ENCODE results near the gene TJP3. TPM values are rescaled to one million over a fixed set of nuclear protein-coding genes. Genes with fewer than 3 reads are reported as not detected.

TJP3 gene
- total RNA-seq, 1 donor = not detected

GRCh38 chr19:3771000-3771905, 63.1 kb downstream of the TJP3 start:
- no peak overlapping the region for H3K4me3 ChIP-seq (ENCODE audit: low read depth, low read length)
- no peak for DNase-seq (ENCODE audit: low read depth)
- no peak for TF ChIP-seq CTCF (IDR thresholded peaks at IDR 0.05; ENCODE audit: insufficient read depth, low read length)

- TF ChIP-seq CTCF (IDR thresholded peaks at IDR 0.05; ENCODE audit: insufficient read depth, low read length) = no peak
- no peak for DNase-seq (ENCODE audit: low read depth)
These were observed 63.8 kb downstream of the TJP3 start, which contains the start of gene RAX2 for GRCh38 chr19:3771906-3772455. RAX2 (minus strand) TSS chr19:3772228; CDS start chr19:3771742, 486 bp downstream.

GRCh38 chr19:3773814-3774515, 65.8 kb downstream of the TJP3 start:
- TF ChIP-seq CTCF (IDR thresholded peaks at IDR 0.05; ENCODE audit: insufficient read depth, low read length) = no peak
- no peak overlapping the region for H3K4me3 ChIP-seq (ENCODE audit: low read depth, low read length)
- DNase-seq (ENCODE audit: low read depth) = no peak

More at GRCh38 chr19:3771906-3772455, 63.8 kb downstream of the TJP3 start, which contains the start of gene RAX2:
- H3K4me3 ChIP-seq (ENCODE audit: low read depth, low read length) = no peak within 1 kb of the TSS

- H3K4me3 ChIP-seq (ENCODE audit: low read depth, low read length) = no peak overlapping the region
- no peak for TF ChIP-seq CTCF (IDR thresholded peaks at IDR 0.05; ENCODE audit: insufficient read depth, low read length)
- DNase-seq (ENCODE audit: low read depth) = no peak
These were observed 66.6 kb downstream of the TJP3 start for GRCh38 chr19:3774621-3775373.

- H3K4me3 ChIP-seq (ENCODE audit: low read depth, low read length) = no peak overlapping the region
- TF ChIP-seq CTCF (IDR thresholded peaks at IDR 0.05; ENCODE audit: insufficient read depth, low read length) = no peak
- no peak for DNase-seq (ENCODE audit: low read depth)
These were observed 67.2 kb downstream of the TJP3 start for GRCh38 chr19:3775374-3775711.

- H3K4me3 ChIP-seq (ENCODE audit: low read depth, low read length) = no peak overlapping the region
- TF ChIP-seq CTCF (IDR thresholded peaks at IDR 0.05; ENCODE audit: insufficient read depth, low read length) = no peak
- no peak for DNase-seq (ENCODE audit: low read depth)
These were observed 67.6 kb downstream of the TJP3 start for GRCh38 chr19:3775831-3776230.
